ENCODE results near the gene USP33.

DNA sequence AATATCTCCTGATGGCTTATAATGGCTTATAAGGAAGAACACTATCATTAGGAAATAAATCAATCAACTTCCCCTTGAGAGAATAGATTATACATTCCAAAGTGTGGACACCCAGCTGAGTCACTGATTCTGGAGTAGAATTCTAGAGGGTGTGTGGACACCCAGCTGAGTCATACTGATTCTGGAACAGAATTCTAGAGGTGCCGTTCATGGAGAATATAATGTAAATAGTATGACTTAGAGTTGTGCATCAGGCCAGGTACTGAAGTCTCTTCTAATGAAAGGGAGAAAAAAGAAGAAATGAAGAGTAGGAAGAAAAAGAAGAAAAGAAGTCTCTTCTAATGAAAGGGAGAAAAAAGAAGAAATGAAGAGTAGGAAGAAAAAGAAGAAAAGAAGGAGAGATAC is 2.4 kb upstream of the USP33 start:
- TF ChIP-seq, protein P1, sequence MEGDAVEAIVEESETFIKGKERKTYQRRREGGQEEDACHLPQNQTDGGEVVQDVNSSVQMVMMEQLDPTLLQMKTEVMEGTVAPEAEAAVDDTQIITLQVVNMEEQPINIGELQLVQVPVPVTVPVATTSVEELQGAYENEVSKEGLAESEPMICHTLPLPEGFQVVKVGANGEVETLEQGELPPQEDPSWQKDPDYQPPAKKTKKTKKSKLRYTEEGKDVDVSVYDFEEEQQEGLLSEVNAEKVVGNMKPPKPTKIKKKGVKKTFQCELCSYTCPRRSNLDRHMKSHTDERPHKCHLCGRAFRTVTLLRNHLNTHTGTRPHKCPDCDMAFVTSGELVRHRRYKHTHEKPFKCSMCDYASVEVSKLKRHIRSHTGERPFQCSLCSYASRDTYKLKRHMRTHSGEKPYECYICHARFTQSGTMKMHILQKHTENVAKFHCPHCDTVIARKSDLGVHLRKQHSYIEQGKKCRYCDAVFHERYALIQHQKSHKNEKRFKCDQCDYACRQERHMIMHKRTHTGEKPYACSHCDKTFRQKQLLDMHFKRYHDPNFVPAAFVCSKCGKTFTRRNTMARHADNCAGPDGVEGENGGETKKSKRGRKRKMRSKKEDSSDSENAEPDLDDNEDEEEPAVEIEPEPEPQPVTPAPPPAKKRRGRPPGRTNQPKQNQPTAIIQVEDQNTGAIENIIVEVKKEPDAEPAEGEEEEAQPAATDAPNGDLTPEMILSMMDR (IDR thresholded peaks at IDR 0.05), result no peak
- TF ChIP-seq ZFX (IDR thresholded peaks at IDR 0.05; ENCODE audit: borderline replicate concordance), result no peak
